ENCODE results near the gene MTAP.

DNA sequence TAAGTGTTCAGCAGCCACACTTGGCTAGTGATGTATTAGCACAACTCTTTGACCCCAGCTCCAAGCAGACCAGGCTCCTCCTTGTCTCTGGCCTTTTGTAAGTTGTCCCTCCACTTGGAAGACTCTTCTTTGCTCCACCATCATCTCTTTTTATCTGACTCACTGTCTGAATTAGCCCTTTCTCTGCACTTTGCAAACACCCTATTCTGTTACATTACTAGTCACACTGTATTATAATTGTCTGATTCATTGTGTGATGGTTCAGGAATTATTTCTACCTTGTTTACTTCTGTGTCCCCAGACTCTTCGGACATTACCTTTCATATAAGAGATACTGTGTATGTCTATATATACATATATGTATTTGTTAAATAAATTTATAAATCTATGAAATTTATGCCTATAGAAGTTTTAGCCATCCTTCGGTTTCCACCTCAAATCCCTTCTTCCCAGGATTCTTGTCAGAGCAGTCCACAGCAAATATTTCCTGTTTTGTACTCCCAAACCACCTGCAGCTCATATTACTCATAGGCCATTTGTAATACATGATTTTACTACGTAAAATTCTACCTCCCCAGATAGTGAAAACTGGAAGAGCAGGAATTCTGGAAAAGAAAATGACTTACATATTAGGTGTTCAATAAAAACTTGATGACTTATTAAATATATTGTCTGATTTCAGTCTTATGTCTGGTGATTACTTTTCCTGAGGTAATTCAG, 69.0 kb downstream of the MTAP start:
- TF ChIP-seq, protein P1, sequence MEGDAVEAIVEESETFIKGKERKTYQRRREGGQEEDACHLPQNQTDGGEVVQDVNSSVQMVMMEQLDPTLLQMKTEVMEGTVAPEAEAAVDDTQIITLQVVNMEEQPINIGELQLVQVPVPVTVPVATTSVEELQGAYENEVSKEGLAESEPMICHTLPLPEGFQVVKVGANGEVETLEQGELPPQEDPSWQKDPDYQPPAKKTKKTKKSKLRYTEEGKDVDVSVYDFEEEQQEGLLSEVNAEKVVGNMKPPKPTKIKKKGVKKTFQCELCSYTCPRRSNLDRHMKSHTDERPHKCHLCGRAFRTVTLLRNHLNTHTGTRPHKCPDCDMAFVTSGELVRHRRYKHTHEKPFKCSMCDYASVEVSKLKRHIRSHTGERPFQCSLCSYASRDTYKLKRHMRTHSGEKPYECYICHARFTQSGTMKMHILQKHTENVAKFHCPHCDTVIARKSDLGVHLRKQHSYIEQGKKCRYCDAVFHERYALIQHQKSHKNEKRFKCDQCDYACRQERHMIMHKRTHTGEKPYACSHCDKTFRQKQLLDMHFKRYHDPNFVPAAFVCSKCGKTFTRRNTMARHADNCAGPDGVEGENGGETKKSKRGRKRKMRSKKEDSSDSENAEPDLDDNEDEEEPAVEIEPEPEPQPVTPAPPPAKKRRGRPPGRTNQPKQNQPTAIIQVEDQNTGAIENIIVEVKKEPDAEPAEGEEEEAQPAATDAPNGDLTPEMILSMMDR (IDR thresholded peaks at IDR 0.05) = no peak
- no peak for TF ChIP-seq POLR2A (IDR thresholded peaks at IDR 0.05)
